SK-N-SH treated with all-trans-retinoic acid at 6 μM for 48 hours (cell line): ENCODE data around the gene RNU1-2.
"Not testable (repeated sequence)": the region's sequence is repeated elsewhere in the genome, so short reads cannot be mapped to it uniquely, and the experiment has no call there.

ENCODE experiments used
- ATAC-seq: fragments of 200-7000 bp; cut with Tn5 transposase; 3 replicates; pipeline ENCODE4 v1.9.1; 2020; ENCODE audit warnings: mild to moderate bottlenecking, moderate library complexity
- ARNTL ChIP-seq: fragments of 450-650 bp; formaldehyde crosslinking; IDR thresholded peaks from 2 replicates; pipeline ENCODE4 v1.5.0; 2020; ENCODE audit warnings: low read depth, mild to moderate bottlenecking, moderate library complexity, borderline replicate concordance
- BACH2 ChIP-seq: fragments of 250-450 bp; sonication (Bioruptor Pico); IDR thresholded peaks from 2 replicates; pipeline ENCODE4 v1.9.0; 2021; ENCODE audit warnings: mild to moderate bottlenecking, borderline replicate concordance
- CSDC2 ChIP-seq: fragments of 250-450 bp; sonication (Bioruptor Pico); IDR thresholded peaks from 2 replicates; pipeline ENCODE4 v1.5.0; 2020; ENCODE audit warnings: mild to moderate bottlenecking, moderate library complexity
- ESRRG ChIP-seq: fragments of 250-450 bp; sonication (Bioruptor Pico); IDR thresholded peaks from 2 replicates; pipeline ENCODE4 v1.6.1; 2021; ENCODE audit warnings: mild to moderate bottlenecking
- OSR1 ChIP-seq: fragments of 250-450 bp; sonication (Bioruptor Pico); IDR thresholded peaks from 2 replicates; pipeline ENCODE4 v1.8.0; 2022; ENCODE audit warnings: moderate library complexity, mild to moderate bottlenecking, inconsistent platforms
- PPARA ChIP-seq: fragments of 250-450 bp; sonication (Bioruptor Pico); IDR thresholded peaks from 2 replicates; pipeline ENCODE4 v1.5.0; 2020; ENCODE audit warnings: mild to moderate bottlenecking, borderline replicate concordance
- RARB ChIP-seq: fragments of 250-450 bp; sonication (Bioruptor Pico); IDR thresholded peaks from 2 replicates; pipeline ENCODE4 v1.8.0; 2021; ENCODE audit warnings: mild to moderate bottlenecking, moderate library complexity
- SNAI2 ChIP-seq: fragments of 250-450 bp; sonication (Bioruptor Pico); IDR thresholded peaks from 2 replicates; pipeline ENCODE4 v1.5.0; 2020; ENCODE audit warnings: mild to moderate bottlenecking, moderate library complexity
- TCF4 ChIP-seq: fragments of 250-450 bp; sonication (Bioruptor Pico); IDR thresholded peaks from 2 replicates; pipeline ENCODE4 v1.8.0; 2021; ENCODE audit warnings: mild to moderate bottlenecking, moderate library complexity, borderline replicate concordance
- TOX ChIP-seq: fragments of 250-450 bp; sonication (Bioruptor Pico); IDR thresholded peaks from 2 replicates; pipeline ENCODE4 v1.8.0; 2021; ENCODE audit warnings: mild to moderate bottlenecking, moderate library complexity, borderline replicate concordance
- ZC3H10 ChIP-seq: fragments of 250-450 bp; sonication (Bioruptor Pico); IDR thresholded peaks from 2 replicates; pipeline ENCODE4 v1.5.1; 2021; ENCODE audit warnings: mild to moderate bottlenecking, moderate library complexity
- ZFP3 ChIP-seq: fragments of 250-450 bp; sonication (Bioruptor Pico); IDR thresholded peaks from 2 replicates; pipeline ENCODE4 v1.5.0; 2020; ENCODE audit warnings: mild to moderate bottlenecking, moderate library complexity
- ZFP30 ChIP-seq: fragments of 450-650 bp; formaldehyde crosslinking; IDR thresholded peaks from 2 replicates; pipeline ENCODE4 v1.5.0; 2022; ENCODE audit warnings: mild to moderate bottlenecking, moderate library complexity
- ZNF70 ChIP-seq: fragments of 450-650 bp; formaldehyde crosslinking; IDR thresholded peaks from 2 replicates; pipeline ENCODE4 v1.5.0; 2020; ENCODE audit warnings: mild to moderate bottlenecking, moderate library complexity
- ZNF8 ChIP-seq: fragments of 450-650 bp; formaldehyde crosslinking; IDR thresholded peaks from 2 replicates; pipeline ENCODE4 v1.5.0; 2020; ENCODE audit warnings: mild to moderate bottlenecking, moderate library complexity
- TF ChIP-seq, protein P1 (sequence below): fragments of 250-450 bp; sonication (Bioruptor Pico); IDR thresholded peaks from 2 replicates; pipeline ENCODE4 v1.8.0; 2020; ENCODE audit warnings: mild to moderate bottlenecking, moderate library complexity, borderline replicate concordance
- TF ChIP-seq, protein P2 (sequence below): fragments of 250-450 bp; sonication (Bioruptor Pico); IDR thresholded peaks from 2 replicates; pipeline ENCODE4 v1.5.1; 2020; ENCODE audit warnings: low read depth, mild to moderate bottlenecking, moderate library complexity
- TF ChIP-seq, protein P3 (sequence below): fragments of 250-450 bp; sonication (Bioruptor Pico); IDR thresholded peaks from 2 replicates; pipeline ENCODE4 v1.8.0; 2021; ENCODE audit warnings: low read depth, mild to moderate bottlenecking, moderate library complexity, borderline replicate concordance
- TF ChIP-seq, protein P4 (sequence below): fragments of 250-450 bp; sonication (Bioruptor Pico); IDR thresholded peaks from 2 replicates; pipeline ENCODE4 v1.5.1; 2021; ENCODE audit warnings: mild to moderate bottlenecking, moderate library complexity
- TF ChIP-seq, protein P5 (sequence below): fragments of 250-450 bp; sonication (Bioruptor Pico); IDR thresholded peaks from 2 replicates; pipeline ENCODE4 v1.5.0; 2020; ENCODE audit warnings: mild to moderate bottlenecking, moderate library complexity

RNU1-2 gene

DNA sequence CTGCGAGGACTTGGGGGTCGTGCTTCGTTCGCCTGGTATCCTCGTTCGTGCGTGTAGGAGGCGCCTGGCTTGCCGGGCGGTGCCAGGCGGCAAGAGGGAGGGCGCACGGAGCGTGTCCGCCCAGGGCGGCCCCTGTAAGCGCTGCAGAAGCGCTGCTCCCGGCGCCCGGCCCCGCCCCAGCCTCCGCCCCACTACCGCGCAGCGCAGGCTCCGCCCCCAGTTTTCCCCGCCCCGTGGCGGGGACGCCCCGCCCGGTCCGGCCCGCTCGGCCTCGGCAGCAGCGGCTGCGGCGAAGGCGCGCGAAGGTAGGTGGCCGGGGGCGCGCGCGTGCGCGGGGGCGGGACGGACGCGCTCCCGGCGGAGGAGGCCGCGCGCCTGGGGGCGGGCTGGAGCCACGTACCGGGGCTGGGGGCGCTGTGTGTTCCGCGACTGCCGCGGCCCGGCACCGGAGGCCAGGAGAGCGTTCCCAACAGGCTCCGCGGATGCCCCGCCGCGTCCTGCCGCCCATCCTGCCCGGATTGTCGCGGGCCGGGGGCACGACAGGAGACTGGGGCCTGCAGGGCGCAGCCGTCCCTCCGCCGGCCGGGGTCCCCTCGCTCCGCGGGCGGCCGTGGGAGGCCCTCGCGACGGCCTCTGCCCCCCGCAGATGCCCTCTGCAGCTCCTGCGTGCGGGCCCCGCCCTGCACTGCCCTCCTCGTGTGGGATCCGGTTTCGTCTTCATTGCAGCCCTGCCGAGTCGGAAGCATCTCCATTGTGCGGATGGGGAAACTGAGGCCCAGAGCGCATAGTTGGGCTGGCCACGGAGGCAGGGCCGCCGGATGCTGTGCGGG is 18.3 kb downstream of the RNU1-2 start (continued):
- TF ChIP-seq PPARA (CRISPR knock-in tag), result peak; percentile 75; the same call in 1 of the 2 replicates
- peak; percentile 81 for TF ChIP-seq ZFP3 (CRISPR knock-in tag)
- TF ChIP-seq BACH2, result peak; percentile 56; the same call in 1 of the 2 replicates

DNA sequence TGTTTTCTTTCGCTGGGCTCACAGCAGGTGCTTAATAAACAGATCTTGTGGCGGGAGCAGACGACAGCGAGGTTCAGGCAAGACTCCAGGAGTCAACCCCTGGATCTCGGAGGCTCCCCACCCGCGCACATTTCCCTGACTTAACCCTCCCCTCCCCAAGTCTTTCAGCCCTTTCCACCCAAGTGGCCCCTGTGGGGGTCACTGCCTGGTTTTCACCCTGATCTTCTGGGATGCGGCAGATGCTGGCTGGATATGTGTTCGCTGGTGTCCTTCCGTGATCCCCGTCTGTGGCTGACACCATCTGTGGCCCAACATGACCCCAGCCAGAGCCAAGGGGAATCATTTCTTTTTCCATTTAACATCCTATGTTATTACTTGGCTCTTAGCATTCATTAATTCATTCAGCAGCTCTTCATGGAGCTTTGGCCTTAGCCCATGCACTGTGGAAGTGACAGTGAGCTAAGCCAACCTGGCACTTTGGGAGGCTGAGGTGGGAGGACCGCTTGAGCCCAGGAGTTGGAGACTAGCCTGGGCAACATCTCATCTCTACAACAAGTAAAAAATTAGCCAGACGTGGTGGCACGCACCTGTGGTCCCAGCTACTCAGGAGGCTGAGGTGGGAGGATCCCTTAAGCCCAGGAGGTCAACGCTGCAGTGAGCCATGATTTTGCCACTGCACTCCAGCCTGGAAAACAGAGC is 19.3 kb downstream of the RNU1-2 start:
- not testable (repeated sequence) for ATAC-seq

DNA sequence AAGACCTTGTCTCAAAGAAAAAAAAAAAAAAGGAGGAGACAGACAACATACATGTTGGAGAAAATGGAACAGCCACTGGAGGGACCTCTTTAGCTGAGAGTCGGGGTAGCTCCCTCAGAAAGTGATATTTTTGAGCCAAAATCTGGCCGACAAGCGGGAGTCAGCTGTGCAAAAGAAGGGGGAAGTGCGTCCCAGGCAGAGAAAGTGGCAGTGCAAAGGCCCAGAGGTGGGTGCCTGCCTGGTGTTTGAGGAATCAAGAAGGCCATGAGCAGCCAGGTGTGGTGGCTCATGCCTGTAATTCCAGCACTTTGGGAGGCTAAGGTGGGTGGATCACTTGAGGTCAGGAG is 19.8 kb downstream of the RNU1-2 start:
- no peak for ATAC-seq
- TF ChIP-seq OSR1 (CRISPR knock-in tag) (no peak), PPARA (CRISPR knock-in tag) (no peak), ESRRG (CRISPR knock-in tag) (no peak), TCF4 (CRISPR knock-in tag) (no peak), ZC3H10 (CRISPR knock-in tag) (no peak), BACH2 (no peak), ZNF8 (CRISPR knock-in tag) (no peak), ZNF70 (CRISPR knock-in tag) (no peak), CSDC2 (CRISPR knock-in tag) (no peak), ZFP30 (CRISPR knock-in tag) (no peak), SNAI2 (no peak), TOX (CRISPR knock-in tag) (no peak), ARNTL (no peak), RARB (CRISPR knock-in tag) (no peak)
- TF ChIP-seq, protein P1, sequence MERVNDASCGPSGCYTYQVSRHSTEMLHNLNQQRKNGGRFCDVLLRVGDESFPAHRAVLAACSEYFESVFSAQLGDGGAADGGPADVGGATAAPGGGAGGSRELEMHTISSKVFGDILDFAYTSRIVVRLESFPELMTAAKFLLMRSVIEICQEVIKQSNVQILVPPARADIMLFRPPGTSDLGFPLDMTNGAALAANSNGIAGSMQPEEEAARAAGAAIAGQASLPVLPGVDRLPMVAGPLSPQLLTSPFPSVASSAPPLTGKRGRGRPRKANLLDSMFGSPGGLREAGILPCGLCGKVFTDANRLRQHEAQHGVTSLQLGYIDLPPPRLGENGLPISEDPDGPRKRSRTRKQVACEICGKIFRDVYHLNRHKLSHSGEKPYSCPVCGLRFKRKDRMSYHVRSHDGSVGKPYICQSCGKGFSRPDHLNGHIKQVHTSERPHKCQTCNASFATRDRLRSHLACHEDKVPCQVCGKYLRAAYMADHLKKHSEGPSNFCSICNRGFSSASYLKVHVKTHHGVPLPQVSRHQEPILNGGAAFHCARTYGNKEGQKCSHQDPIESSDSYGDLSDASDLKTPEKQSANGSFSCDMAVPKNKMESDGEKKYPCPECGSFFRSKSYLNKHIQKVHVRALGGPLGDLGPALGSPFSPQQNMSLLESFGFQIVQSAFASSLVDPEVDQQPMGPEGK, result no peak
- TF ChIP-seq, protein P2, sequence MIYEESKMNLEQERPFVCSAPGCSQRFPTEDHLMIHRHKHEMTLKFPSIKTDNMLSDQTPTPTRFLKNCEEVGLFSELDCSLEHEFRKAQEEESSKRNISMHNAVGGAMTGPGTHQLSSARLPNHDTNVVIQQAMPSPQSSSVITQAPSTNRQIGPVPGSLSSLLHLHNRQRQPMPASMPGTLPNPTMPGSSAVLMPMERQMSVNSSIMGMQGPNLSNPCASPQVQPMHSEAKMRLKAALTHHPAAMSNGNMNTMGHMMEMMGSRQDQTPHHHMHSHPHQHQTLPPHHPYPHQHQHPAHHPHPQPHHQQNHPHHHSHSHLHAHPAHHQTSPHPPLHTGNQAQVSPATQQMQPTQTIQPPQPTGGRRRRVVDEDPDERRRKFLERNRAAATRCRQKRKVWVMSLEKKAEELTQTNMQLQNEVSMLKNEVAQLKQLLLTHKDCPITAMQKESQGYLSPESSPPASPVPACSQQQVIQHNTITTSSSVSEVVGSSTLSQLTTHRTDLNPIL (CRISPR knock-in tag), result no peak
- TF ChIP-seq, protein P3, sequence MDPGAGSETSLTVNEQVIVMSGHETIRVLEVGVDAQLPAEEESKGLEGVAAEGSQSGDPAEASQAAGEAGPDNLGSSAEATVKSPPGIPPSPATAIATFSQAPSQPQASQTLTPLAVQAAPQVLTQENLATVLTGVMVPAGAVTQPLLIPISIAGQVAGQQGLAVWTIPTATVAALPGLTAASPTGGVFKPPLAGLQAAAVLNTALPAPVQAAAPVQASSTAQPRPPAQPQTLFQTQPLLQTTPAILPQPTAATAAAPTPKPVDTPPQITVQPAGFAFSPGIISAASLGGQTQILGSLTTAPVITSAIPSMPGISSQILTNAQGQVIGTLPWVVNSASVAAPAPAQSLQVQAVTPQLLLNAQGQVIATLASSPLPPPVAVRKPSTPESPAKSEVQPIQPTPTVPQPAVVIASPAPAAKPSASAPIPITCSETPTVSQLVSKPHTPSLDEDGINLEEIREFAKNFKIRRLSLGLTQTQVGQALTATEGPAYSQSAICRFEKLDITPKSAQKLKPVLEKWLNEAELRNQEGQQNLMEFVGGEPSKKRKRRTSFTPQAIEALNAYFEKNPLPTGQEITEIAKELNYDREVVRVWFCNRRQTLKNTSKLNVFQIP (CRISPR knock-in tag), result no peak
- TF ChIP-seq, protein P4, sequence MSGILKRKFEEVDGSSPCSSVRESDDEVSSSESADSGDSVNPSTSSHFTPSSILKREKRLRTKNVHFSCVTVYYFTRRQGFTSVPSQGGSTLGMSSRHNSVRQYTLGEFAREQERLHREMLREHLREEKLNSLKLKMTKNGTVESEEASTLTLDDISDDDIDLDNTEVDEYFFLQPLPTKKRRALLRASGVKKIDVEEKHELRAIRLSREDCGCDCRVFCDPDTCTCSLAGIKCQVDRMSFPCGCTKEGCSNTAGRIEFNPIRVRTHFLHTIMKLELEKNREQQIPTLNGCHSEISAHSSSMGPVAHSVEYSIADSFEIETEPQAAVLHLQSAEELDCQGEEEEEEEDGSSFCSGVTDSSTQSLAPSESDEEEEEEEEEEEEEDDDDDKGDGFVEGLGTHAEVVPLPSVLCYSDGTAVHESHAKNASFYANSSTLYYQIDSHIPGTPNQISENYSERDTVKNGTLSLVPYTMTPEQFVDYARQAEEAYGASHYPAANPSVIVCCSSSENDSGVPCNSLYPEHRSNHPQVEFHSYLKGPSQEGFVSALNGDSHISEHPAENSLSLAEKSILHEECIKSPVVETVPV (CRISPR knock-in tag), result no peak
- TF ChIP-seq, protein P5, sequence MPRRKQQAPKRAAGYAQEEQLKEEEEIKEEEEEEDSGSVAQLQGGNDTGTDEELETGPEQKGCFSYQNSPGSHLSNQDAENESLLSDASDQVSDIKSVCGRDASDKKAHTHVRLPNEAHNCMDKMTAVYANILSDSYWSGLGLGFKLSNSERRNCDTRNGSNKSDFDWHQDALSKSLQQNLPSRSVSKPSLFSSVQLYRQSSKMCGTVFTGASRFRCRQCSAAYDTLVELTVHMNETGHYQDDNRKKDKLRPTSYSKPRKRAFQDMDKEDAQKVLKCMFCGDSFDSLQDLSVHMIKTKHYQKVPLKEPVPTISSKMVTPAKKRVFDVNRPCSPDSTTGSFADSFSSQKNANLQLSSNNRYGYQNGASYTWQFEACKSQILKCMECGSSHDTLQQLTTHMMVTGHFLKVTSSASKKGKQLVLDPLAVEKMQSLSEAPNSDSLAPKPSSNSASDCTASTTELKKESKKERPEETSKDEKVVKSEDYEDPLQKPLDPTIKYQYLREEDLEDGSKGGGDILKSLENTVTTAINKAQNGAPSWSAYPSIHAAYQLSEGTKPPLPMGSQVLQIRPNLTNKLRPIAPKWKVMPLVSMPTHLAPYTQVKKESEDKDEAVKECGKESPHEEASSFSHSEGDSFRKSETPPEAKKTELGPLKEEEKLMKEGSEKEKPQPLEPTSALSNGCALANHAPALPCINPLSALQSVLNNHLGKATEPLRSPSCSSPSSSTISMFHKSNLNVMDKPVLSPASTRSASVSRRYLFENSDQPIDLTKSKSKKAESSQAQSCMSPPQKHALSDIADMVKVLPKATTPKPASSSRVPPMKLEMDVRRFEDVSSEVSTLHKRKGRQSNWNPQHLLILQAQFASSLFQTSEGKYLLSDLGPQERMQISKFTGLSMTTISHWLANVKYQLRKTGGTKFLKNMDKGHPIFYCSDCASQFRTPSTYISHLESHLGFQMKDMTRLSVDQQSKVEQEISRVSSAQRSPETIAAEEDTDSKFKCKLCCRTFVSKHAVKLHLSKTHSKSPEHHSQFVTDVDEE (CRISPR knock-in tag), result no peak

DNA sequence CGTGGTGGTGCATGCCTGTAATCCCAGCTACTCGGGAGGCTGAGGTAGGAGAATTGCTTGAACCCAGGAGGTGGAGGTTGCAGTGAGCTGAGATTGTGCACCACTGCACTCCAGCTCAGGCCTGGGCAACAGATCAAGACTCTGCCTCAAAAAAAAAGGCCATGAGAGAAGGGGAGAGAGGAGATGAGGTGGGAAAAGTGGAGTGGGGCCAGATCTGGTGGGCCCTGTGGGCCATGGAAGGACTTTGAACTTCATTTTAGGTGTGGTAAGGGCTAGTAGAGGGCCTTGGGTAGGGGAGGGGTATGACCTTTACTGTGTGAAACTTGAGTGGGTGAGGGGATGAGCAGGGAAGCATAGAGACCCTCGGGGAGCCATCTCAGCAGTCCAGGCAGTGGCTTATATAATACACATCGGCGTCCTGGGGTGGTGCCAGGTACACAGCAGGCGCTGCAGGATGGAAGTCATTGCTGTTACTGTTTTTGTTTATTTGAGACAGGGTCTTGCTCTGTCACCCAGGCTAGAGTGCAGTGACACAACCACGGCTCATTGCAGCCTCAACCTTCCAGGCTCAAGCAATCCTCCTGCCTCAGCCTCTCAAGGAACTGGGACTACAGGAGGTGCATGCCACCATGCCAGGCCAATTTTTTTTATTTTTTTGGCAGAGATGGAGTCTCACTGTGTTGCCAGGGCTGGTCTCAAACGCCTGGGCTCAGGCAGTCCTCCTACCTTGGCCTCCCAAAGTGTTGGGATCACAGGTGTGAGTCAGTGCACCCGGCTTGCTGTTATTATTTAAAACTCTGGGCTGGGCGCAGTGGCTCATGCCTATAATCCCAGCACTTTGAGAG is 20.5 kb downstream of the RNU1-2 start:
- ATAC-seq, result not testable (repeated sequence)
